NCI-H1436 treated with DMSO at 0.1 percent for 48 hours (cell line): Measurements from ENCODE around the gene PRSS36.
"Not testable (repeated sequence)": the region's sequence is repeated elsewhere in the genome, so short reads cannot be mapped to it uniquely, and the experiment has no call there.

Experiments used
- DNase-seq: peaks from one replicate; lab custom pipeline; 2025; lab: John Stamatoyannopoulos, UW

The PRSS36 gene

DNA sequence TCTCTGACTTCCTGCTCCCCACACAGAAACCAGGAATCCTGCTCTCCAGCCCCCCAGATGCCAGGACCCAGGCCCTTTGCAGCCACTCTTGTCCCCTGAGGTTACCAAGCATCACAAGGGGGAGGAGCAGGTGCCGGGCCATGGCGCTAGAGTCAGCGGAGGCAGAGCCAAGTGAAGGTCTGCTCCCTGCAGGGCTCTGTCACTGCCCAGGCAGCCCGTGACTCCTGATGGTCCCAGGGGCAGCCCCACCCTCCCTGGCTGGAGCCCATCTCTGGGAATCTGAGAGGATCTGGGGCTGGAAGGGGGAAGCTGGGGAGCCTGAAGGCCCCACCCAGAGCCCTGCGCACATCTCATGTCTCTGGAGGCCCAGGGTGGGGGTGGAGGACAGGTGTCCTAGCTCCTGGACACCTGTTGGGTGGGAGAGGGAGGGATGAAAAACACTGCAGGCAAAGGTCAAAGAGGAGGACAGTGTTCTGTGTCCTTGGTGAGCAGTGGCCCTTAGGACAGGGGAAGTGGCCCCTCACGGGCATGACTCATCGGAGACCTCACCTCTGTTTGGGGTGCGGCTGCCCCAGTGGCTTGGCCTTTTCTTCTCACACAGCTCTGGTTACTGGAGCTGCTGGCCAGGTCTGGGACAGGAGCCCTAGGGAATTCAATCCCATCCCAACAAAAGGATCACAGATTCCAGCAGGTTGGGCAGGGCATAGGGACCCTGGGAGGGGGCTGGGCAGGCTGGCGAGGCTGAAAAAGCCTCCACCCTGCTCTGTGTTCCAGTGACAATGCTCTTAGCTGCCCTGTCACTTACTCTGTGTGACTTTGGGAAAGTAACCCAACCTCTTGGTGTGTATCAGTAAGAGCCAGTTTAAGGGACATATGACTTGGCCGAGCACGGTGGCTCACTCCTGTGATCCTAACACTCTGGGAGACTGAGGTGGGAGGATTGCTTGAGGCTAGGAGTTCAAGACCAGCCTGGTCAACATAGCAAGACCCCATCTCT, at the start of gene PRSS36:
Gene PRSS36, minus strand, starts transcription at position 173 of the 997 bp plus-strand sequence. Its CDS starts 31 bp downstream, at position 142.
- DNase-seq: no peak

DNA sequence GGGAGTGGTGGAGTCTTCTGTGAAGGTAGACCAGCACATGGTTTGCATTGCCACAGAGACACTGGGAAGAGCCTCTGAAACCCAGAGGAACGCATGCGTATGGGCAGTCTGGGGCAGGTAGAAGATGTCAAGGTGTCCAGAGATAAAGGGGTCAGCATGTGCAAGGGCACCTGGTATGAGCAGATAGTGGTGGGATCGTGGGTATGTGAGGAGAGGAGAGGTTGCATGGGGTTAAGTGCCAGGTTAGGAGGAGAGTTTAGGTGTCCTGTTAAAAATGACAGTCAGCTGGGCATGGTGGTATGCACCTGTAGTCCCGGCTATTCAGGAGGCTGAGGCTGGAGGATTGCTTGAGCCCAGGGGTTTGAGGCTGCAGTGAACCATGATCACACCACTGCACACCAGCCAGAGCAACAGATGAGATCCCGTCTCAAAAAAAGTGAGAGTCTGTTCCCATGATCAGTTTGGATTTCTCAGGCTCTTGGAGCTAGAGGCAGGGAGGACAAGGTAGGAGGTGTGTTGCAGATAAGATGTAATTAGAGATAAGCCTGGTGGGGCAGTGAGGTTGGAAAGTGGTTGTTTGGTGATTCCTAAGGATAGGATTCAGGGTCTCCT, 49.7 kb upstream of the PRSS36 start:
- DNase-seq: no peak

DNA sequence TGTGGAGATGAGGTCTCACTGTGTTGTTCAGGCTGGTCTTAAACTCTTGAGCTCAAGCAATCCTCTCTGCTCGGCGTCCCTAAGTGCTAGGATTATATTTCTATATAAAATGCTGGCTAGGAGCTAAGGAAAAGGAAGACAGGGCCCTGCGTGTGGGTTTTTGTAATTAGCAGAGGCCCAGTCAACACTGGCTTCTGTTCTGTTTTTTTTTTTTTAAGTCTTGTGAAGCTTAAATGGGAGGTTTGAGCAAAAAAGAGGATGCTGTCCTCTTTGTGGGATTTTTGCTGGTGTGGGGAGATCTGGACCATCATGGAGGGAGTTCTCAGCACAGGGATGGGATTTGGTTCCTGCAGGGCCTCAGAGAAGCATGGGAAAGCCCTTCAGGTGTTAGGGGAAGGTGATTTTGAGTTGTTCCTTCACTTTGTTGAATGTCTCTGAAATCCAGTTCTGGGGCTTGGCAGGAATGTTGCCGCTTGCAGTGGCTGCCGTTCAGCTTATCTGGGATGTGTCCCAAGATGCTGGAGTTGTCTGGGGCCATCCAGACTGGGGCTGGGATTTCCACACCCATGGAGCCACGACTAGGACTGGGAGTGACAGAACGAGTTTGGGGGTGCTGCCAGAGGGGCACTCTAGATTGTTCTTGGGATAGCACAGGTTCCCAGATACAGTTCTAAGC, 48.5 kb upstream of the PRSS36 start:
- DNase-seq: no peak

- no peak for DNase-seq
Observed at GRCh38 chr16:31196324-31197088, 46.6 kb upstream of the PRSS36 start.

DNA sequence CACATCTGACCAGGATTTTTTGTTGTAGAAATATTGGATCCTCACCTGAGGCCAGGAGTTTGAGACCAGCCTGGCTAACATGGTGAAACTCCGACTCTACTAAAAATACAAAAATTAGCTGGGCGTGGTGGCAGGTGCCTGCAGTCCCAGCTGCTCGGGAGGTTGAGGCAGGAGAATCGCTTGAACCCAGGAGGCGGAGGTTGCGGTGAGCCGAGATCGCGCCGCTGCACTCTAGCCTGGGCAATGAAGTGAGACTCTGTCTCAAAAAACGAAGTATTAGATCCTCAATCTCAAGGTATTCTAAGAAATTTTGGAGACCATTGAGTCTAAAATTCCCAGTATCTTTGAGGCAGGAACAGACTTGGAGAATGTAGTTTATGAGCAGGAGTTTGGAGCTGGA, 46.0 kb upstream of the PRSS36 start:
- not testable (repeated sequence) for DNase-seq

GRCh38 chr16:31194898-31195297, 45.0 kb upstream of the PRSS36 start:
- no peak for DNase-seq

GRCh38 chr16:31193874-31194273, 44.0 kb upstream of the PRSS36 start:
- DNase-seq: no peak

- DNase-seq: no peak
Observed at GRCh38 chr16:31192856-31193642, 43.2 kb upstream of the PRSS36 start.

- DNase-seq: no peak
Observed at GRCh38 chr16:31191697-31192428, 42.0 kb upstream of the PRSS36 start.

DNA sequence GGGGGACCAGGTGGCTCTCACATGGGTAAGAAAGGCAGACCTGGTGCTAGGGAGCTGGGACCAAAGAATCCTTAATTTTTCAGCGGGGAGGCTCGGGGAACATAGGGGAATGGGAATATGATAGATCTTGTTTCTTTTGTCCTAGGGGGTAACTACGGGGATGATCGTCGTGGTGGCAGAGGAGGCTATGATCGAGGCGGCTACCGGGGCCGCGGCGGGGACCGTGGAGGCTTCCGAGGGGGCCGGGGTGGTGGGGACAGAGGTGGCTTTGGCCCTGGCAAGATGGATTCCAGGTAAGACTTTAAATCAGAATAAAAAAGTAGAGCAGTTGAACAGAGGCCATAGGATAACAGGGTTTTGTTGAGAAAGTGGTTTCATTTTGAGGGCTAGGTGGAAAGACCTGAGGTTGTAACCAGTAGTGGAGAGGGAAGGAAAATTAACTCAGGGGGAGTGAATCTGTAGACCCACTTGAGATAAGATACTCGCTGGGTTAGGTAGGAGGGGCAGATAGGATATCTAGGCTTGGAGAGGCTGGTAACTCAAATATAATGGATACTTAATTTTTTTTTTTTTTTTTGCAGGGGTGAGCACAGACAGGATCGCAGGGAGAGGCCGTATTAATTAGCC, 41.1 kb upstream of the PRSS36 start:
- DNase-seq: no peak

DNA sequence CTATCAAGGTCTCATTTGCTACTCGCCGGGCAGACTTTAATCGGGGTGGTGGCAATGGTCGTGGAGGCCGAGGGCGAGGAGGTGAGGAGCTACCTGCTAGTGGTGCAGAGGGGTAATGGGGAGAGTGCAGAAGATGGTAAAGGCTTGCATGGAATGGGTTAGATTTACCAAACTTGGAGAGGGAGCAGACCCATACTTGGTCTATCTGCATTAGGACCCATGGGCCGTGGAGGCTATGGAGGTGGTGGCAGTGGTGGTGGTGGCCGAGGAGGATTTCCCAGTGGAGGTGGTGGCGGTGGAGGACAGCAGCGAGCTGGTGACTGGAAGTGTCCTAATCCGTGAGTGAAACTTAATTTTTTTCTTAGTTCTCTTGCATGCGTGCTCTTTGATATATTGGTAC, 40.2 kb upstream of the PRSS36 start:
- DNase-seq: no peak

DNA sequence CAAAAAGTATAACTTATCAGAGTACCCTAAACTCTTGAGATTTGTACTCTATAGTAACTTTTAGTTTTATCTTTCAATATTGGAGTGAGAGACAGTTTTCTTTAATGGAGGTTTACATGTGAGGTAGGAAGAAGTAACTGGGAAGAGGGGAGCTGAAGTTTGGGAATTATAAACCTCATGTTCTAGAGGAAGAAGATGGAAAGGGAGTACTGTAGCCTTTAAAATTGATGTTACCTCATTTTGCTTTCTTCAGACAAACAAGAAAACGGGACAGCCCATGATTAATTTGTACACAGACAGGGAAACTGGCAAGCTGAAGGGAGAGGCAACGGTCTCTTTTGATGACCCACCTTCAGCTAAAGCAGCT, 39.5 kb upstream of the PRSS36 start:
- no peak for DNase-seq

GRCh38 chr16:31188450-31189411, 38.9 kb upstream of the PRSS36 start:
- no peak for DNase-seq

- no peak for DNase-seq
Observed at GRCh38 chr16:31187808-31188189, 37.9 kb upstream of the PRSS36 start.

- DNase-seq: no peak
Observed at GRCh38 chr16:31186930-31187807, 37.3 kb upstream of the PRSS36 start.

- DNase-seq: no peak
Observed at GRCh38 chr16:31186176-31186575, 36.3 kb upstream of the PRSS36 start.

- no peak for DNase-seq
Observed at GRCh38 chr16:31185339-31185738, 35.5 kb upstream of the PRSS36 start.

GRCh38 chr16:31184888-31185287, 35.0 kb upstream of the PRSS36 start:
- DNase-seq: no peak
